ENCODE data around the gene CCDC187.
"Not testable (repeated sequence)": the region's sequence is repeated elsewhere in the genome, so short reads cannot be mapped to it uniquely, and the experiment has no call there.

The CCDC187 gene

DNA sequence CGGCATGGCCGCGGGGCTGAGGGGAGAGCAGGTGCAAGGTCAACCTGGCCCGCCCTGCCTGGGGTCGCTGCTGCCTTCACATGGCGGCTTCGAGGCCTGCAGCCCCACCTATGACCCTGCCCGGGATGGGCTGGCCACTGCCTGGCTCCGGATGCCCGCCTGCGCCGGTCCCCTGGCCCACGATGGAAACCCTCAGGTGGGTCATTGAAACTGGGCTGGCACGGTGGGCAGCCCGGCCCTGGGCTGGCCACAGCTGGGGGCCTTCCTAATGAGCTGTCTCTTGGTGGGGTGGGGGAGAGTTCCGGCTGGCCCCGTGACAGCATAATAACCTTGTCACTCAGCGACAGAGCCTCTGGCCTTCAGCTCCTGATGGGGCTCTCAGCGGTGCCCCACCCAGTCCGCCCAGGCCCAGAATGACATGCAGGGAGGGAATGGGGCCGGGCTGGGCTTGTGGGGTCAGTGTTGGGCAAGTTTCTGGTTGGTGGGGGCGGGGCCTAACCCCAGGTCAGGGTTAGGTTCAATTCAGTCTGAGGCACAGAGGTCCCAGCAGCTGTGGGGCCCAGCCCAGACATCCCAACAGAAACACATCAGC, at the start of gene CCDC187:
Gene CCDC187, minus strand, starts transcription at position 270 of the 592 bp plus-strand sequence. Its CDS starts 264 bp downstream, at position 6.
- DNase-seq (ENCODE audit: low read depth), result no peak

DNA sequence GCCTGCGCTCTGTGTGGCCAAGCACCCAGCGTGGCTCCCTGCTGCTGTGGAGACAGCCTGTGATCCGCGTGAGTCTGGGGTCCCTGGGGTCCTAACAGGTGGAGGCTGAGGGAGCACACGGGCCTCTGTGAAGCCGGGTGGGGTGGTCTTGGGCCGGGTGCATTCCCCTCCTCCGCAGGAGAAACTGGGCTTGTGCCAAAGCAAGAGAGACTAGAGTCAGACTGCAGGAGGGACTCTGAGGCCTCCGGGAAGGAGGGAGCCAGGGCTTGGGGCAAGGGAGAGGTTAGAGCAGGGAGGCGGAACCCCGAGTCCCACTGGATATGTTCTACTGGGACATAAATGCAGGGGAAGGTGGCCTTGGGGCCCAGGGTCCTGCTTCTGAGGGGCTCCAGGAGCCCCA, 49.2 kb upstream of the CCDC187 start:
- no peak for DNase-seq (ENCODE audit: low read depth)

DNA sequence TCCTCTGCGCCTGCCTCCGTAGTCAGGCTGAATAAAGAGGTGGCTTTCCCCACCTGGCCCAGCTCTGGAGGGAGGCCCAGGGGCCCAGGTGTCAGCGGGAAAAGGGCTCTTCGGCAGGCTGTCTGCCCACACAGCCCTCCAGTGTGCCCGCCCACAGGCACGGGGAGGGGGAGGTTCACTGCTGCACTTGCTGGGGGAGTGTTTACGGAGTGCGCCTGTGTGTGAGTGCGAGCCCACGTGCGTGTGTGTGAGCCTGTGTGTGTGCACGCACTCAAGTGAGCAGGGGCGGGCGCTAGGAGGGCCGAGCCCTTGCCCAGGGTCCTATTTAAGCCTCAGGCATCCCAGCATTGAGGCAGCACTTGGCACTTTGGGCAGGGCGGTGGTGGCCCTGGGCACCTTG, 48.8 kb upstream of the CCDC187 start:
- no peak for DNase-seq (ENCODE audit: low read depth)

DNA sequence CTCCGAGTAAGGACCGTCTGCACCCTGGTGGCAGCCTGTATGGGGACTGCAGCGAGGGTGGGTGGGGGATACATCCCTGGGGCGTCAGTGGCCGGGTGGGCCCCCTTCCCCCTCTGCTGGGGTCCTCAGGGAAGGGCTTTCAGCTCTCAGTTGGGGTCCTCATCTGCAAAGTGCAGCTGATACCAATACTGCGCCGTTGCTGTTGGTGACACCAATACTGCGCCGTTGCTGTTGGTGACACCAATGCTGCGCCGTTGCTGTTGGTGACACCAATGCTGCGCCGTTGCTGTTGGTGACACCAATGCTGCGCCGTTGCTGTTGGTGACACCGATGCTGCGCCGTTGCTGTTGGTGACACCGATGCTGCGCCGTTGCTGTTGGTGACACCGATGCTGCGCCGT, 48.0 kb upstream of the CCDC187 start:
- not testable (repeated sequence) for DNase-seq (ENCODE audit: low read depth)

DNA sequence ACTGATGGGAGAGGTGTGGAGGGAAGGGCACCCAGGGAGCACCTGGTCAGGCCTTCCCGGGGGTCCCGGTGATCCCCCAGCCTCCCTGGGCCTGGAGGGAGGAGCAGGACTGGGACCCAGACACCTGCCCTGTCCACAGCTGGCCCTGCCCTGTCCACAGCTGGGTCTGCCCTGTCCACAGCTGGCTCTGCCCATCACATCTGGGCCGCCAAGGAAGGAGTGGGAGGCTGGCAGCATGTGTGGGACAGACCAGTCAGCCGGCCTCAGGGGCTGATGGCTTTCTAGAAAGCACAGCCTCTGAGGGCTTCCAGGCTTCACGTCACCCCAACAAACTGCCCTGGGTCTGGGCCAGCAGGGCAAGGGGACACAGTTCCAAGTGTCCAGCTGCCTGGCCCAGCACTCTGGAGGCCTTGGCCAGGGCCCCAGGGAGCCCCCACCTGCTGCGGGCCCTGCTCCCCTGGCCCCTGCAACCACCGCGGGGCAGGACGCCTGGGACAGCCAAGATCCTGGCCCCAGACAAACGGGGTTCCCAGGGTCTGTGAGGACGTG, 47.4 kb upstream of the CCDC187 start:
- DNase-seq (ENCODE audit: low read depth), result no peak

DNA sequence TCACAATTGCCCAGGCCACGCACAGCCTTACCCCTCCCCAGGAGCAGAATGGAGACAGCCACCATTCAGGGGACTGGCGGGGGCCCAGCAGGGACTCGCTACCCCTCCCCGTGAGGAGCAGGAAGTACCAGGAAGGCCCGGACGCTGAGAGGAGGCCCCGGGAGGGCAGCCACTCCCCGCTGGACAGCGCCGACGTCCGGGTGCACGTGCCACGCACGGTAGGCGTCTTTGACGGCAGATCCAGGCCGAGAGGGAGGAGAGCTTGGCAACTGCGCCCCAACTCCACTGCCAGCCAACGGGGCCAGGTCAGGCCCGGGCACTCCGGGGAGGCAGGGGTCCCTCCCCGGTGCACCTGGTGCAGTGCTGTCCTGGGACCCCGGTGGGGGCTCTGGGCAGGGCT, 45.7 kb upstream of the CCDC187 start:
- no peak for DNase-seq (ENCODE audit: low read depth)

DNA sequence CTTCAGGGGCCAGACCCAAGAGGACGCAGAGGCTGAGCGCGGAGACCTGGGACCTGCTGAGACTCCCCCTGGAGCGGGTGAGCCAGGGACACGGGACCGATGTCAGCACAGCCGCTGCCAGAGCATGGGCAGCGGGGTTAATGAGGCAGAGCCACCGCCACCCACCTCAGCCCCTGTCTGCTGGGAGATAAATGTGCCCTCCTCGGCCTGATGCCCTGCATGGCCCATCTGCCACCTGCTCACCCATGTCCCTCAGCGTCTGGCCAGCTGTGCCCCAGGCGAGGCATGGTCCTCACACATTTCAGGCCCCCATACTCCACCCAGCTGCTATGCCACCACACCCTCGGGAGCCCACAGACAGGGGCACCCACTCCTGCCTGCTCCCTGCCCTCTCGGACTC, 44.8 kb upstream of the CCDC187 start:
- DNase-seq (ENCODE audit: low read depth), result no peak

DNA sequence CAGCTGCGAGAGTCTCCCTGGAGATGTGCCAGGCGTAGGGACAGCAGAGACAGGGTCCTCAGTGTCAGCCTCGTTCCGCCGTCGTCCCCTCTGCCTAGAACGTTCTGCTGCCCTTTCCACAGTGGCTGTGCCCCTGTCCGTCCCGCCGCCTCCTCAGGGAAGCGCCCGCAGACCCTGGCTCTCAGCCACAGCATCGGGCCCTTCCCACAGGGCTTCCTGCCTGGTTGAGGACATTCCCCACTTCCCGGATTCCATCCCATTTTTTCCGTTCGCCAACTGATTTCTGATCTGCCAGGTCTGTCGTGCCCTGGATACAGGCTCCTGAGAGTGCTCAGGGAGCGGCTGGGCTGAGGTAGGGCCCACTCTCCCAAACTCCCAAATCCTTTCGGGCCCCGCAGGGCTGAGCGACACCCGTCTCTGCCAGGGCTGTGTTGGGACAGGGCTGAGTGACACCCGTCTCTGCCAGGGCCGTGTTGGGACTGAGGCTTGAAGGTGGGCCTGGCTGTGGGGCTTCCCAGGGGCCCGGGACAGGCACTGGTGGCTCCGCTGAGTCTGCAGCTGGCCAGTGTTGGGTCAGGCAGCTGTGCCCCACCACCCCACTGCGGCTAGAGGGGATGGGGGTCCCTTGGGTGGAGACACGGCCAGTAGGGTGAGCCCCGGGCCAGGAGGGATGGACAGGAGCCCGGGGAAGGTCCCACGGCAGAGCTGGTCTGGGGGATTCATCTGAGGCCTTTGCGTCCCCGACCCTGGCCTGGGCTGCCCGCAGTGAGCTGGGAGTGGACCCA, 43.8 kb upstream of the CCDC187 start:
- no peak for DNase-seq (ENCODE audit: low read depth)

DNA sequence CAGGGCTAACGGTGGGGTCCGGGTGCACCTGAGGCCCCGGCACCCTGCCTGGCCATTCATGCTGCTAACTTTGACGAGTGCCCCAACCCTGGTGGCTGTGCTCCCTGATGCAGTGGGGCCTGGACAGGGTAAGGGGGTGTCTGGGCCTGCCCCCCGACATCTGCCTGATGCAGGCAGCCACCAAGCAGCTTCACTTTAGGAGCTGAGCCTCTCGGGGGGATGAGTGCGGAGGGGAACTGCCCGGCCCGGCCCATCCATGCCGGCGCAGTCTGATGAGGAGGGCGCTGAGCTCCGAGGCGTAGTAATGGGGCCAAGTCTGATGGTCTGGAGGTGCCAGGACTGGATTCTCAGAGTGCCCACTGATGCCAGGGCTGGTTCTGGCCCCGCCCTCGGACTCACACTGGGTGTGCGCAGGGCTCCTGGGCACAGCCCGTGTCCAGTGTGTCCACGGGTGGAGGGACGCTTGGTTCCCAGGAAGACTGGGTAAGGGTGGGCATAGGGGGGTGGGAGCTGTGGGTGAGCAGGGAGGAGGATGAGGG, 43.1 kb upstream of the CCDC187 start:
- no peak for DNase-seq (ENCODE audit: low read depth)

DNA sequence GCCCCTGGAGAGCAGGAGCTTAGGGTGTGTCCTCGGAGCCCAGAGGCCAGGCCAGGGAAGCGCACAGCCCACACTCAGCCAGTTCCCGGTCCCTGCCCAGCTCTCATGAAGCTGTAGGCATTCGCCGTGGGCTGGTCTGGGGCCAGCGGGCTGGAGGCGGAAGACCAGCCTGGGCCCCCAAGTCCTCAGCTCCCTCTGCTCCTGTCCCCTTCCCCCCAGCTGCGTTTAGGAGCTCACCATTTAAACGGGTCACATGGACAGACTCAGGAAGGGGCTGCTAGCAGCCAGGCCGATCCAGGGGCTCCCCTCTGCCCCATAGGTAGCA, 42.2 kb upstream of the CCDC187 start:
- DNase-seq (ENCODE audit: low read depth), result no peak

DNA sequence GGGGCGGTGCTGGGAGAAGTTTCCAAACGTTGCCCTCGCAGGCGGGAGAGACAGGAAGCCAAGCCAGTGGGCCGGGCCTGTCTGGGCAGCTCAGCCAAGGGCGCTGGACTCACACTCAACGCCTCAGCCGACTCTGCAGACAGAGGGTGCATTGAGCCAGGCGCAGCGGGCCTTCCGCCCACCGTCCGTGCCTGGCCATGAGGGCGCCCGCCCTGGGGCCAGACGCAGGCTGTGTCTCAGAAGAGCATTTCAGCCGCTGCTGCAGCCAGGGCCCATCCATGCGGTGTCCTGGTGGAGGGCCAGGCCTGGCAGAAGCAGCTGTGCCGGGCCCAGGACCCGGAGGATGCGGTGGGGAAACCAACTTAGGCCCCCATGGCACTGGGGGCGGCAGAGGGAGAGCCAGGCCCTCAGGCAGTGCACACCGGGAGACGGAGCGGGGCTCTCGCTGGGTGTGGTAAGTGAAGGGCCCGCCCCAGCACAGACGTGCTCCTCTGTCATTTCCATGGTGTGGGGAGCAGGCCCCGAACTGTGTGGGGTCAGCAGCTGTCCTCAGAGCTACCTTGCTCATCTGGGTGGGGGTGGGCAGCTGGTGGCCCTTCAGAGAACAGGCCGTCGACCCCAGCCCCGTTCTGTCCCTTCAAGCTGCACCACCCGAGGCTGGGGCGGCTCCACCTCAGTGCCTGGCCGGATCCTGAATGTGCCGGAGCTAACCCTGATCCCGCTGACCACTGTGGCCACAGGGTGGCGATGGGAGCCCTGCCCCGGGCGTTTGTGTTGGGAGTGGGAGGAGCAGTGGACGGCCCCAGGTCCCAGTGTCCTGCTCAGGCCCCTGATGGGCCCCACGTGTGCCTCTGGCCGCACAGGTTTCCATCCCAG, 41.6 kb upstream of the CCDC187 start:
- no peak for DNase-seq (ENCODE audit: low read depth)

DNA sequence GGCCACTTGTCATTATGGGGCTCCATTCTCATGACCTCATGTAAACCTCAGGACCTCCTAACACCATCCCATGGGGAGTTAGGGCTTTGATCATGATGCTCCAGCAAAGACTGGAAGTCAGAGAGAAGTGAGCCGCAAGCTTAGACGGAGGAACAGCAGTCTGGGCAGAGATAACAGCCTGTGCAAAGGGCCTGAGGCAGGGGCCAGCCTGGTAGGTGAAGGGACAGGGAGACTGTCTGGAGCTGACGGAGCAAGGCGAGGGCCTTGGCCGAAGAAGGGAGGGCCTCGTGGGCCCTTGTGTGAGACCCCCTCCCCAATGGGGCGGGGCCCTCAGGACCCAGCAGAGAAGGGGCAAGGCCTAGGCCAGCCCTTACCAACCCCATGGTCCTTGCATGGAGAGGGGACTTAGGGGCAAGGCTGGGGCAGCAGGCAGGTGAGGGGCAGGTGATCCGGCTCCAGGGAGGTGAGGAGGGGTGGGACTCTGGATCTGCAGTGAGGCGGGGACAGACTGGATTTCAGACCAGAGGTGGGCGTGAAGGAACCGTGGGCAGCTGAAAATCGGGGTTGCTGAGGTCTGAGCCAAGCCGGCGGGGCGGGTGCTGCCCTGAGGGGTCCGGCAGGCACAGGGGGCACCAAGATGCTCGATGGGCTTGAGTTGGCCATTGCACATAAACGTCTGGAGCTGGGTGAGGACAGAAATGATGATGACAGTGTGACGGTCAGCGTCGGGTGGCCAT, 40.8 kb upstream of the CCDC187 start:
- no peak for DNase-seq (ENCODE audit: low read depth)

DNA sequence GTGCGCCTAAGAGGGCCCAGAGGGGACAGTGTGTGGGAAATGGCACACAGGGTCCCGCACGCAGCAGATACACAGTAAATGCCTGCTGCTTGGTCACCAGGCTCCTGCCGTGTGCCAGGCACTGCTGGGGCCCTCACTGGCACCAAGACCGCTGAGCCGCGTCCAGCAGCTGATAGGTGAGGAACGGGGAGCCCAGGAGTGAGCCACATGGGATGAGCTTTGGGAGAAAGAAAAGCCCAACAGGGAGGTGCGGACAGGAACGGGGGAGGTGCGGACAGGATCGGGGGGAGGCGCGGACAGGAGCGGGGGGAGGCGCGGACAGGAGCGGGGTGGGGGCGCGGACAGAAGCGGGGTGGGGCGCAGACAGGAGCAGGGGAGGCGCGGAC, 40.0 kb upstream of the CCDC187 start:
- no peak for DNase-seq (ENCODE audit: low read depth)

DNA sequence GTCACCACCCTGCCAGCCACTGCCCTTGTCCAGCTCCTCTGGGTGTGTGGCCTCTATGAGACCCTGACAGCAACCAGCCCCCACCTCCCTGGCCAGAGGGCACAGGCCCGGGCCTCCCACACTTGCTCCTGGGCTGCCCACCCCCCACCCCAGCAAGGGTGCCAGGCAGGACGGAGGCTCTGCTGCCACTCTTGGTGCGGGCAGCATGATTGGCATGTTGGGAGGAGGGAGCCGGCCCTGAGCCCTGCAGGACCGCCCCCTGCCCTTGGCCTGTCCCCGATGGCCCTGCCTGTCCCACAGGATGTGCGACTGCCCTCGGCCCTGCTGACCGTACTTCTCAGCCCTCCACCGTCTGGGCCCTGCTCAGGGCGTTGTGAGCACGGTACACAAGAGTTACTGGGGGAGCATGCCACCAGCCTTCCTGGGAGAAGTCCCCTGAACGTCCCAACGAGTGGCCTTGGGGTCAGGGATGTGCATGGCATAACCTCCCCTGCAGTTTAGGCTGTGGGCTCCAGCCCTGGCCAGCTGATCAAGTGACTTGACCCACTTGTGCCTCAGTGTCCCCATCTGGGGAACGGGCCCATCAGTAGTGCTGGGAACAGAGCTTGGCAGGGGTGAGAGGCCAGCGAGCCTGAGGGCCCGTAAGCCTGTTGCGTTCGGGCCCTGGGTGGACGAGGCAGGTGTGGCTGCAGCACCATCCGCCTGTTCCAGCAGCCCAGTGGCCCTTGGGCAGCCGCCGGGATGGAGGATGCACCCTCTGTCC, 39.4 kb upstream of the CCDC187 start:
- no peak for DNase-seq (ENCODE audit: low read depth)

DNA sequence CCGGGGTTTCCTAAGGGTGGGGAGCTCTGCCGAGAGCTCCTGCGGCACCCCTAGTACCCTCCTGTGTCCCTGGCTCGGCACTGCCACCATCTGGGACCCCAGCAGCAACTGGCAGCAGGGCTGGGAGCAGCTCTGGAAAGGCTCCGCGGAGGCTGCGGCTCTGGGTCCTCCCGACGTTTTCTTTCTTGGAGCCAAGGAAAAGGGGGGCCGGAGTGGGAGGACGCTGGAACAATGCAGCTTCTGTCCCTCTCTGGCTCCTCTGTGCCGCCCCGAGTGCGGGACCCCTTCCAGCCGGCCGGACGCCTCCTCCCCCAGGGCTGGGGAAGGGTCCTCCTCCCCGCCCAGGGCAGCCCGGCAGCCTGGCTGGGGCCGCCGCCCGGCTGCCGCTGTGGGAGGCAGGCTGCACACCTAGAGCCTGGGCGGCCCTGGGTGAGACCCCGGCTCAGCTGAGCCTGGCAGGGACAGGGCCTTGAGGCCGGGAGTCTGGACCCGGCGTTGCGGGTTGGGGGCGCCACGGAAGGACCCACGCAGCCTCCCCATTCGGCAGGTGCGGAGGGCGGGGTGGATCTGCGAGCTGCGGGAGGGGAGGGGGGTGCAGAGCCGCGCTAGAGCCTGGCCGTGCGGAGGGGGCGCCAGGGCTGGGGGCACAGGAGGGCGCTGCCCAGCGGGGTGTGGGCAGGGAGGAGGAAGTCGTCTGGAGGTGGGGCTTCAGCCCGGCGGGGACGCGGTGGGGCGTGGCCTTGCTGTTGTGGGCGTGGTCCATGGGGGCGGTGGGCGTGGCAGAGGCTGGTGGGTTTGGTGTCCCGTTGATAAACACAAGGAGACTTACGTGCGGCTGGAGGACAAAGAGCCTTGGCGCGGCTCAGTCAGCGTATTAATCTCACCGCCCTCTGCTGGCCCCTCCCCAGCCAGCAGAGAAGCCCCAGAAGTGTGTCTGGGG, 38.6 kb upstream of the CCDC187 start:
- peak; percentile 33 for DNase-seq (ENCODE audit: low read depth)

DNA sequence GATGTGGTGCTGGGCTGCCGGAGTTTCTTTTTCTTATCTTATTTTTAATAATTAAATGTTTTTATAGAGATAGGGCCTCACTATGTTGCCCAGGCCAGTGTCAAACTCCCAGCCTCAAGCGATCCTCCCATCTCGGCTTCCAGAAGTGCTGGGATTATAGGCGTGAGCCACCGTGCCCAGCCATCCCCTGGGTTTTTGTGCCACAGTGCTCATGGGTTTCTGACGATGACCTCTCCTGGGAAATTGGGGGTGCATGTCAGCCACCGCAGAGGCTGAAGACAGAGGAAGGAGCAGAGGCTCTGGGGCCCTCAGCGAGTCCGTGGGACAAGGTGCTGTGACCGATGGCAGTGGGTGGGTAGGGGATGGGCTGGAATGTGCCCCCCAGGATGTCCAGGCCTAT, 37.9 kb upstream of the CCDC187 start:
- DNase-seq (ENCODE audit: low read depth), result no peak

DNA sequence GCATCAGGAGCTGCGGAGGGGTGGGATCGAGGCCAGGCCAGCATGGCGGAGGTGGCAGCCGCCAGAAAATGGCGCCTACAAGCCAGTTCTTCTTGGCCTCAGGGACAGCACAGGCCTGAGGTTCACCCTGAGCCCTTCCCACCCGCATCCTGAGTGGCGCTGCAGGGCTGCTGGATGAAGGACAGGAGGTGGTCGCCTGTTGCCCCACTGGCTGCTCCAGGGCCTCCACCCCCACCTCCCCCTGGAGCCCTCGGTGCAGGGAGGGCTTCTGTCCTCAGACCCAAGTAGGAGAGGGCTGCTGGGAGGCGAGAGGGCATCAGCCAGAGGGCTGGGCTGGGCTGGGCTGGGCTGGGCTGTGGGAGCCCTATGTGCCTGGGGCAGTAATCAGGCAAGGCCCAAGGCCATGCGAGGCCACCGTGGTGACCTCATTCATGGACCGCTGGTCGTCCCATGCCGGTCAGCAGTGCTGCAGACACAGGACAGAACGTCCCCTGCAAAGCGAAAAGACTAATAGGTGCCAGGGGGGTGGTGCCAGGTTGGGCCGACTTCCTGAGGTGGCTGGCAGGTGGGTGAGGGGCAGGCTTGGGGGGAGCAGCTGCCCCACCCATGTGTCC, 37.3 kb upstream of the CCDC187 start:
- no peak for DNase-seq (ENCODE audit: low read depth)

DNA sequence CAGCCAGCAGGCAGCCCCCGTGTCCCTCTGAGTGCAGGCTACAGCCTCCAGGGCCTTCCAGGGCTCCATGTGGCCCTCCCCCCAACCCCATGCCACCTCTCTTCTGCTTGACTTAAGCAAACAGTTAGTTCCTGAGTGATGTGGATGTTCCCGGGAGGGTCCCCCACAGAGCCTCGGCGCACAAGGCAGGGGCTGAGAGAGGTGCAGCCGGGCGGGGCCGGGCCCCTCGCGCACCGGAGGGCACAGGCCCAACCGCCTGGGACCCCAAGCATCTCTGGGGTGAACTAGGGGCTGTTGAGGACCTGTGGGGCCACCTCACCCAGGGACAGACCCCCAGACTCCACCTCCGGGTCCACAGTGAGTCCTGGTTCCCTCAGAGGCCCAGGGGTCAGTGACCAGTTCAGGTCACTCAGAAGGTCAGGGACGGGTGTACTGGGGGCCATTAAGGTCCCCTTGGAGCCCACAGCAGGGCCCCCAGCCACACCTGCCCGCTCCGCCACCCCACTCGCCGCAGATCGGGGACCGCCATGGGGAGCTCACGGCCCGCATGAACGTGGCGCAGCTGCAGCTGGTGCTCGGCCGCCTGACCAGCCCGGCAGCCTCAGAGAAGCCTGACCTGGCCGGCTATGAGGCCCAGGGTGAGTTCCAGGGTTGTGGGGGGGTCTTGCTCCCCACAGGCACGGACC, 36.6 kb upstream of the CCDC187 start:
- no peak for DNase-seq (ENCODE audit: low read depth)

DNA sequence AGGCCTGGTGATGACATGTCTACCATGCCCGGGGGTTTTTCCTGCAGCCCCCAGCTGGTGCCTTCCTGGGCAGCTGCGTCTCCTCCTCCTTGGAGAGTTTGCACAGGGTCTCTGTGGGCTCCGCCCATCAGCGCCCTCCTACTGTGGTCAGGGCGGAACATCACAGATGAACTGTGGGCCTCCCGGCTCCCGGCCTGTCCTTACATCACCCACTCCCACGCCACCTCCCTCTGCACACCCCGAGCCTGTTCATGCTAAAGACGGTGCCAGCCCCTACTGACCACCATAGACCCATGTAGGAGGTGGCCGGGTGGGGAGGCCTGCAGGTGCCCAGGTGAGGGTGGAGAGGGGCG, 36.0 kb upstream of the CCDC187 start:
- no peak for DNase-seq (ENCODE audit: low read depth)

Measured in stimulated activated CD8-positive, alpha-beta memory T cell treated with anti-CD3 and anti-CD28 coated beads, Interleukin-12 subunit alpha, Interleukin-12 subunit beta, amount 100 ng/mL, for 4 hours (primary cell).